Activated CD4-positive, alpha-beta T cell treated with anti-CD3 and anti-CD28 coated beads, Interleukin-2, amount 50 U/mL, for 48 hours (primary cell): Measurements from ENCODE around the gene DHFR.
"Not testable (repeated sequence)": the region's sequence is repeated elsewhere in the genome, so short reads cannot be mapped to it uniquely, and the experiment has no call there.

ENCODE experiments used
- DNase-seq, 2 experiments: peaks; one replicate each; pipeline ENCODE4 v3.0.0-alpha.2; 2020

DHFR gene

DNA sequence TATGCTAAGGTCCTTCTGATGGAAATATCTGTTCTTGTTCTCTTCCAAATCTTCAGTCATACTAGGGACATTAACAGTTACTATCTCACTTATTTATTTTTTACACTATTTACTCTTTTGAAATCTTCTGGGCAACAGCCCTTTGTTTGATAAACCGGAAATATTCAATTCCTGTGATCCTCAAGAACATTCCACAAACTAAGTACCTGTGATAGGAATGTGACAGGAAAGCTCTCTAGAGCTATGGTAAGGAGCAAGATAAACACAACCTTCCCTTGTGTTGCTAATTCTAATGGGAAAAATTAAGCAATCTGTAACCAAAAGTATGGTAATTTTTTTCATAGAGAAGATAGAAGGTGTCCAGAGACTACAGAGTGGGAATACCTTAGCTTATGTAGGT lies 62.7 kb downstream of the DHFR start:
- no peak for DNase-seq

DNA sequence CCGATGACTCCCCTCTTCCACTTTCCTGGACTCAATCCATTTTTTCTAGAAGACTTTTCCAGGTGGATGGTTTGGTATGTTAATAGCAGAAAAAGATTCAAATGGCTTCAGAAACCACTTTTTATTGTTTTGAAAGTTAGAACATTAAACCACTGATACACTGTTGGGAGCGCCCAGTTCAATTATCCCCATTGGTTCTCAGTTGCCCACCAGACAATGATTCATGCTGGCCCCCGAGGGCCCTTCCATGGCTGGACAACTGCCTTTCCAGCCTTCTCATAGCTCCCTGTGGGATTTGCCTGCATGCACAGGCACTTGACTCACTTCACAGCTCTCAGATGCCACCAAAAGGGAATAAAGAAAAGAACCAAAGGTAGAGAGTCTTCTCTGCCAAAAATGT lies 63.4 kb downstream of the DHFR start:
- DNase-seq, result no peak

DNA sequence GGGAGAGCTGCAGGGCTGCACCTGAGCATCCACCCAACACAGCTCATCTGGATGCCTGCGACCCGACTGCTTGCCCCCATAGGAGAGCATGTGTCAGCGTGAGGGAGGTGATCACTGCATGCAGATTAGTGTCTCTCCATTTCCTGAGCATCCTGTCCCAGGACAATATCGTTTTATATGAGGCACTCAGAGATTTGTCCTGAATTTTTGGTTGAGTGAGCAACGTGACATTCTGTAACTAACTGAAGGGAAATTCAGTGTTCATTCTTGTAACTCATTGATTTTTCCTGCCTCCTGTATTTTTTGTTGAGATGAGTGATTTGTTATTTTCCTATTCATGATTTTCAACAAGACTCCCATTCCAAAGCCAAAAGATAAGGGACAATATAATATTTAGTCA lies 64.0 kb downstream of the DHFR start:
- DNase-seq, result no peak

DNA sequence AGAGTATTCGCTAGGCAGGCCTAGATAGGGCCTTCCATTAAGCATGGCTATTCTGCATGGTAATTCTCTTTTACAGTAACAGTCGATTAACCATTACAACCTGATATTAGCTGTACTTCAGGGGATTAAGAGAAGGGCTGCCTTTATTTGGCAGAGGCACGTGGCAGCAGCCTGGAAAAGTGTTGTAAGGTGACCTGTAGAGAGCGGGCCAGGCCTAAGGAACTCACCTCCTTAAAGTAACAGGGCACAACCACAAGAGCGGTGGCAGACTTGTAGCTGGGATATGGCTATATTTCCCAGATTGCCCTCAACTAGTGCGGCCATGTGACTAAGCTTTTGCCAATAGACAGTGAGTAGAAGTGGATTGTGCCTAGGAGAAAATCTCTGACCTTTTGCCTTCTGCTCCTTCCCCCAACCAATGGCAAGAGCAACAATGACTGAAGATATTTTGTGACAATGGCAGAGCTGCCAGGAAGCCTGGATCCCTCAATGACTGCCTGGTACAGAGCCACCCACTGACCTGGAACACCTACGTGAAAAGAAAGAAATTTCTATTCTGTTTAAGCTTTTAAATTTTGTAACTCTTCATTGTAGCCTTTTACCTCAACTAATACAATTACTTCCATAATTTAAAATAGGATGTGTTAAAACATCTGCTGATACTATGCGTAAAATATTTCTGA lies 65.8 kb downstream of the DHFR start:
- DNase-seq, result no peak

DNA sequence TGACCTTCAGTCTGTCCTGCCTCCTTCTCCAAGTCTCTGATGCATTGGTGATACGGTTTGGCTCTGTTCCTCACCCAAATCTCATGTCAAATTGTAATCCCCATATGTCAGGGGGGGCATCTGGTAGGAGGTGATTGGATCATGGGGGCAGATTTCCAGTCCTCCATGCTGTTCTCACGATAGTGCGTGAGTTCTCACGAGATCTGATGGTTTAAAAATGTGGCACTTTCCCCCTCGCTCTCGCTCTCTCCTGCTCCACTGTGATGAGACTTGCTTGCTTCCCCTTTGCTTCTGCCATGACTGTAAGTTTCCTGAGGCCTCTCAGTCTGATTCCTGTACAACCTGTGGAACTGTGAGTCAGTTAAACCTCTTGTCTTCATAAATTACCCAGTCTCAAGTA lies 70.0 kb downstream of the DHFR start:
- no peak for DNase-seq

DNA sequence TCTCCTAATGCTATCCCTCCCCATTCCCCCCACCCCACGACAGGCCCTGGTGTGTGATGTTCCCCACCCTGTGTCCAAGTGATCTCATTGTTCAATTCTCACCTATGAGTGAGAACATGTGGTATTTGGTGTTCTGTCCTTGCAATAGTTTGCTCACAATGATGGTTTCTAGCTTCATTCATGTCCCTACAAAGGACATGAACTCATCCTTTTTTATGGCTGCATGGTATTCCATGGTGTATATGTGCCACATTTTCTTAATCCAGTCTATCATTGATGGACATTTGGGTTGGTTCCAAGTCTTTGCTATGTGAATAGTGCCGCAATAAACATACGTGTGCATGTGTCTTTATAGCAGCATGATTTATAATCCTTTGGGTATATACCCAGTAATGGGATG lies 74.5 kb downstream of the DHFR start:
- not testable (repeated sequence) for DNase-seq

DNA sequence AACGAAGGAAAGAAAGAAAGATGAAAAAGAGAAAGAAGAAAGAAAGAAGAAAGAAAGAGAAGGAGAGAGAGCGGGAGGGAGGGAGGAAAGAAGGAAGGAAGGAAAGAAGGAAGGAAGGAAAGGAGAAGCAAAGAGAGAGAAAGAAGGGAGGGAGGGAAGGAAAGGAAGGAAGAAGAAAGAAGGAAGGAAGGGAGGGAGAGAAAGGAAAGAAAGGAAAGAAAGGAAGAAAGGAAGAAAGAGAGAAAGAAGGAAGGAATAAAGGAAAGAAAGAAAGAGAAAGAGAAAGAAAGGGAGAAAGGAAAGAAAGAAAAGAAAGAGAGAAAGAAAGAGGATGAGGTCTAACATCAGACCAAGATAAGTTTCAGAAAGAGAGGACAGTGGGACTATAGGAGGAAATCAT lies 75.7 kb downstream of the DHFR start:
- no peak for DNase-seq

DNA sequence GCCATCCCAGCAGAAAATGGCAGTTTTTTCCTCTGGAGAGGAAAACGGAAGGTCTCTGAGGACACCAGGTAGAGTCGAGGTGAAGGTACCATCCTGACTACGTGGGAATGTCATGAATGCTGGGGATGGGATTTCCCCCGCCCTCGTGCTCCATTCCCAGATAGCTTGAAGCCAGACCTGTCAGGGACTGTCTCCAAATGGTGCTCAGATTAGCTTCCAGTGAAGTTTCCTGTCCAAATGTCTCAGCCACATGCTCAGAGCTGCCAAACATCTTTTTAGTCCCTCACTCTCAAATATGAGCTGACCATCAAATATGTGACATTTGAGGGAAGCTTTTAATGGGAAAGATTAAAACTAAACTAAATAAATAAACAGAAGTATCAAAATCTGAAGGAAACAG lies 77.1 kb downstream of the DHFR start:
- no peak for DNase-seq

DNA sequence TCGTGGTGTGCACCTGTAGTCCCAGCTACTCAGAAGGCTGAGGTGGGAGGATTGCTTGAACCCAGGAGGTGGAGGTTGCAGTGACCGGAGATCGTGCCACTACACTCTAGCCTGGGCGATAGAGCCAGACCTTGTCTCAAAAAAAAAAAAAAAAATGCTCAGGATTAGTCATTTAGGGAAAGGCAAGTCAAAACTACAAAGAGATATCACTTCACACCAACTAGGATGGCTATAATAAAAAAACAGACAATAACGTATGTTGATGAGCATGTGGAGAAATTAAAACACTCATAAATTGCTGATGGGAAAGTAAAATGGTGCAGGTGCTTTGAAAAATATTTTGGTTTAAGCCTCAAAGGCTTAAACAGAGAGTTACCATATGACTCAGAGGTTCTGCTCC lies 78.4 kb downstream of the DHFR start:
- no peak for DNase-seq
